IPS-NIHi11 (cell line): ENCODE results near the gene NFATC1.

Experiments
- DNase-seq: peaks from one replicate; pipeline ENCODE4 v3.0.0; 2012; ENCODE audit warnings: mixed read lengths, low spot score

The NFATC1 gene

DNA sequence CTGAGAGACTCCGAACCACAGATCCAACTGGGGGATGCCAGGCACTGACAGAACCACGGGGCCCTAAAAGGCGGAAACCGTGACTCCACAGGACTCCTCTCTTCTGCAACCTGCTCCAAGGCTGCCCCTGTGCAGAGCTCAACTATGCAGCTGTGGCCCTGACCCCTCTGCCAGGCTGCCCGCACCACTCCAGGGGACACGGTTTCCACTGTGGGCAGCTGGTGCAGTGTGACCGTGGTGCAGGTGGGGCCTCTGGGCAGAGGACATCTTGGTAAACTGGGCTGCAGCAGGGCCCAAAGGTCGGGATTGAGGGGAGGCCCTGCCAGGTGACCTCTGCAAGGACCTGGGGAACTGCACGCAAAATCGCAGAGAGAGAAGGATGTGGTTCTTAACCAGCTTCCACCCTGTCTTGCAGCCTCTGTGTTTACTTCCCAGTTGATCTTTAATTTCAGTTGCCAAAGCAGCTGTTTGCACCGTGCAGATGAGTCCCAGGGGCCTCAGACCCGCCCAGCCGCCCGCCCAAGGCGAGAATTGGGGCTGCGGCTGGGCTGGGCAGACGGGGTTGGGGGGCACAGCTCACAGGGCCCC lies 179.3 kb downstream of the NFATC1 start:
- no peak for DNase-seq

DNA sequence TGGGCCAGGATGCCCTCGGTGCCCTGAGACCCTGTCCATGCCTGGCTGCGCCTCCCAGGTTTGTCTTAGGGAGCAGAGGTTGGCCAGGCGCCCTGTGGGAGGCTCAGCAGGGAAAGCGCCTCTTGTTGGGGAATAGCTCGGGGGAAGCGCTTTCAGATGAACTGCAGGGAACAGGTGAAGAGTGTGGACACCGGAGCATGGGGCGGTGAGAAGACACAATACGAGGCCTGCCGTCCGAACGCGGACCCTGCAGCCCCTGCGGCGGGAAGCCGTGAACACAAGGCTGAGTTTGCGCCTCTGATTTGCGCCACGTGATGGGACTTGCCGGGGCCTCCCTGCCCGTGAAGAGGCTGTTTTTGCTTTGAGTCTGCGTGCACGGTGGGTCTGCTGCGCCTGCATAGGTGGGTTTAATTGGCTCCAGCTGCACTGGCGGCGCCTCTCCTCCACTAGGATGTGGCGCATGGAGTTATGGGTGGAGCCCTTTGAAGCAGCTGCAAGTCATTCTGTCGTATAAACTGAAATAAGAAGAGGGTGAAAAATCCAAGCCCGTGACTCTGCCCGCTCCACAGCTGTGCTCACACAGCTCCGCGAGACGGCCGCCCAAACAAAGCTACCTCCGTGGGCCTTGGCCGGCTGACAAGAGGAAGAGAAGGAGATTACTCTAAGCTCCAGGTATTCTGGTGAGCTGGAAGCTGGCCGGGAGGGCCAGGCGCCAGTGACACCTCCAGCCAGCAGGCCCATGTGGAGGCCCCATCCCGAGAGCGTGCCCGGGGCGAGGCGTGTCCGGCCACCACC lies 180.4 kb downstream of the NFATC1 start:
- DNase-seq: no peak

DNA sequence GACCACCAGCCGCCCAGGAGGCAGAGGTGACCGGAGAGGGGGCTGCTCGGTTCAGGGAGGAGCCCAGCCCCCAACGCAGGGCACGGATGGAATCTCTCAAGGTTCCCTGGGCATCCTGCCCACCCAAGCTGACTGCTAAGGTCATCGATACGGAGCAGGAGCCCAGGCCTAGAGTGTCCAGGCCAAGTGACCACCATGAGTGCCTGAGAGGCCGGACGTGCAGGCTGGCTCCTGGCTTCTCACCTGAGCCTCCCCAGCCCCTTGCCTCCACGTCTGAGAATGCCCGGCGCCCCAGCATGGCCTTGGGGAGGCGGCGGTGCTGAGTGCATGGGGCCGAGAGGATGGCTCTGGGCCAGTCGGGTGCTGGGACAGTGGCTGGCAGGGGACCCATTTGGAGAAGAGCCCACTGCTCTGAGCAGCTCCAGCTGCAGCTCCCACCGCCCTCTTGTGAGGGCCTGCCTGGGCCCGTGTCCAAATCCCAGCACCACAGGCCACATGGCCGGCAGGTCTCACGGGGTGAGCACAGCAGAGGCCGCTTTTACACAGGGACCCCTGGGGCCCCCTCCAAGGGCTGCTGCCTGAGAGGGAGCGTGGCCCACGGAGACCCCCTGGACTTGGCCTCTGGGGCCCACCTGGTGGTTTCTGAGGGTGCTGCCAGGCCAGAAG lies 181.1 kb downstream of the NFATC1 start:
- no peak for DNase-seq

DNA sequence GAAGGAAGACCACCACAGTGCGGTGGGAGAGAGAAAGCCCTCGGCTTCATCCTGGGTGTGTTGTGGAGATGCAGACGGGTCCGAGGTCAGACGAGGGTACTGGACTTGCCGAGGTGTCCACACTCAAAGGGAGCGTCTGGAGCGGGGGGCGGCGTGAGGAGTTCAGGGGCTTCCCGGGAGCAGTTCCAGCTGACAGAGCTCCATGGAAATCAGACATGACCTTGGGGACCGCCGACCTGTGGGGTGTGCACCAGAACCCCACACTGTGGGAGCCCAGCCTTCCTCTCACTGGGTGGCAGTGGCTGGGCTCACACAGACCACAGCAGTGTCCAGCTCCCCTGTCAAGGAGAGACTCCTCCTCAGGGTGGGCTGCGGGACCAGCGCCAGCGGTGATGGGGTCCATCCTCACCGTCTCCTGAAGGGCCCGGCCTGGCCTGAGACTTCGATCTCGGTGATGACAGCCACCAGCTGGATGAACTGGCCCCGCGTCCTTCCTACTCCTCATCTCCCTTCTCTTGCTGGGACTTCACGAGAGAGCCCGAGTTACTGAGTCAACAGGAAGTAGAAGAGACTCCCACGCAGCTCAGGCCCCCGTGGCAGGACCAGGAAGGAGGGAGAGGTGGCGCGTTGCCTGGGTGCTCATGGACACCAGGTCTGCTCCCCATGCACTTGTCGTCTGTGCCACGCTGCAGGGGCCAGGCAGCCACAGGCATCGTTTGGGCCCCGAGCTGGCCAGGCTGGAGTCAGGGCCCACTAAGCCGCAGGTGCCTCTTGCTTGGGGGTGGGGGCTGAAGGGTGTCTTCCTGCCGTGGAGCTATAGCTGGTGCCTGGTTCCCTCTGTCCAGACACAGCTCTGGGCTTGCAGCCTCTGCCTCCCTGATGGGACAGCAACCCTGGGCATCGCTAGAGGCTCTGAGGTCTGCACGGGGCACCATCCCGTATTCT lies 182.0 kb downstream of the NFATC1 start:
- no peak for DNase-seq

DNA sequence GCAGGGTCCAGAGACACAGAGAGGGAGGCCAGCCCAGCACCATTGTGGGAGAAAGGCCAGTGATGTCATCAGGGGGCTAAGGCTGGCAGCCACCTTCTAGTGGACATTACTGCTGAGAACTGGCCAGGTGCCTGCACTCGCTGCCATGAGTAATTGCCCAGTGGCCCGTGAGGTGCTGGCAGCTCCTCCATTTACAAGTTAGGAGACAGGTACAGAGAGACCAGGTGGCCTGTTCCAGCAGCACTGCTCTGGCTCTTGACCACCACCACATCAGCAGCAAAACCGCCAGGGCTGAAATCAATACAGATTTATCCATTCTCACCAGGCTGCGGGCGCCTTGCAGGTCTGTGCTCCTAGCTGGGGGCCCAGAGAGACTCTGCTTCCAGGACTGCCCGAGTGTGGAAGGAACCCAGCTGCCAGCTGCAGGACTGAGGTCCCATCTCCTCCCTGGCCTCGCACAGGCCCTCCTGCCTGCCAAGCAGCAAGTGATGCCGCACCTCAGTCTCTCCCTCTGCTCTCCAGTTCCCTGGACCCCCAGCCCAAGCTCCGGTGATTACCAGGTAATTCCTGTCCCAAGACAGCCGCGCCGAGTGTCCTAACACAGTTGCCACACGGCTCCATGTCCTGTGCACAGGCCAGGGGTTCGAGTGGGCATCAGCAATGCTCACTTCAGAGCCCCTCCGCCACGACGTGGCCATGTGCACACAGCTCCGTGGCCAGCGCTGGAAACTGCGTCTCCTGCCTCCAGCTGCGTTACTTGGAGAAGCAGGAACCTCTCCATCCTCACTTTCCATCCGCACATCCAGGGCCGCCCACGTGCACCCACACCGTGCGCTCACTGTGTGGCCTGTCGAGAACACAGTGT lies 182.9 kb downstream of the NFATC1 start:
- DNase-seq: no peak
